Measurements from ENCODE around the gene IFNAR2. TPM values are rescaled to one million over a fixed set of nuclear protein-coding genes. Genes with fewer than 3 reads are reported as not detected.

Gene IFNAR2
- total RNA-seq, 1 donor from 2014 or later = 34.5 TPM

- no peaks in the 10 kb centered on the region for H3K27me3 ChIP-seq (ENCODE audit: low read depth)
- H3K4me3 ChIP-seq = no peak overlapping the region
- TF ChIP-seq CTCF (IDR thresholded peaks at IDR 0.05) = no peak
- ATAC-seq (no peak), DNase-seq (no peak)
- H3K4me1 ChIP-seq = peaks cover 34% of the 10 kb centered on the region
- intact Hi-C loops (cut with DNase I) = no loop called here
- H3K27ac ChIP-seq = no peak overlapping the region
- H3K36me3 ChIP-seq = peaks cover 61% of the 10 kb centered on the region
- H3K9me3 ChIP-seq = no peaks in the 10 kb centered on the region
Observed at GRCh38 chr21:33270986-33271385, 41.2 kb downstream of the IFNAR2 start.

- no peaks in the 10 kb centered on the region for H3K9me3 ChIP-seq
- no peak for ATAC-seq
- peaks cover 73% of the 10 kb centered on the region for H3K36me3 ChIP-seq
Observed at GRCh38 chr21:33273044-33273443, 43.3 kb downstream of the IFNAR2 start.

GRCh38 chr21:33278721-33279120, 49.0 kb downstream of the IFNAR2 start:
- Histone ChIP-seq H3K9me3 (no peaks in the 10 kb centered on the region), H3K27me3 (ENCODE audit: low read depth) (no peaks in the 10 kb centered on the region), H3K4me3 (no peak overlapping the region), H3K27ac (no peak overlapping the region), H3K36me3 (peaks cover 86% of the 10 kb centered on the region), H3K4me1 (no peaks in the 10 kb centered on the region)
- intact Hi-C loops (cut with DNase I) = no loop called here
- TF ChIP-seq CTCF (IDR thresholded peaks at IDR 0.05) = no peak
- DNase-seq (no peak), ATAC-seq (no peak)

More at GRCh38 chr21:33273044-33273443, 43.3 kb downstream of the IFNAR2 start:
- Histone ChIP-seq H3K27ac (no peak overlapping the region), H3K4me3 (no peak overlapping the region), H3K27me3 (ENCODE audit: low read depth) (no peaks in the 10 kb centered on the region), H3K4me1 (peaks cover 21% of the 10 kb centered on the region)
- DNase-seq = no peak
- no peak for TF ChIP-seq CTCF (IDR thresholded peaks at IDR 0.05)
- intact Hi-C loops (cut with DNase I) = no loop called here

GRCh38 chr21:33279330-33279820, 49.6 kb downstream of the IFNAR2 start:
- H3K4me1 ChIP-seq = no peaks in the 10 kb centered on the region
- H3K36me3 ChIP-seq = peaks cover 86% of the 10 kb centered on the region
- no peak for DNase-seq
- no peak overlapping the region for H3K4me3 ChIP-seq
- H3K27me3 ChIP-seq (ENCODE audit: low read depth) = no peaks in the 10 kb centered on the region
- no peaks in the 10 kb centered on the region for H3K9me3 ChIP-seq
- intact Hi-C loops (cut with DNase I) = no loop called here
- H3K27ac ChIP-seq = no peak overlapping the region
- TF ChIP-seq CTCF (IDR thresholded peaks at IDR 0.05) = no peak
- ATAC-seq = no peak

Other genes with a start within 250 kb of the IFNAR2 start
- not detected for gene OLIG2, start 204.0 kb upstream of the IFNAR2 start, total RNA-seq
- 0.59 TPM for gene OLIG1, start 159.8 kb upstream of the IFNAR2 start, total RNA-seq
- 49.1 TPM for gene IL10RB, start 36.4 kb downstream of the IFNAR2 start, total RNA-seq
- 64.5 TPM for gene IFNAR1, start 95.0 kb downstream of the IFNAR2 start, total RNA-seq
- gene IFNGR2, start 173.5 kb downstream of the IFNAR2 start, total RNA-seq = 83.5 TPM